KOPT-K1 (cell line): ENCODE measurements around the gene SCN3B.
"Not testable (repeated sequence)": the region's sequence is repeated elsewhere in the genome, so short reads cannot be mapped to it uniquely, and the experiment has no call there.

Experiments used
- H3K27ac ChIP-seq: fragments of 200-600 bp; sonication (generic); 2 replicates; pipeline ENCODE4 v1.5.1; 2016; ENCODE audit warnings: antibody characterized with exemption, mild to moderate bottlenecking, low read depth, low read length; ENCODE audit not compliant: poor library complexity, severe bottlenecking
- H3K36me3 ChIP-seq: fragments of 200-600 bp; sonication (generic); 2 replicates; pipeline ENCODE4 v1.5.1; 2017; ENCODE audit warnings: antibody characterized with exemption, mild to moderate bottlenecking, low read length, moderate library complexity; ENCODE audit not compliant: insufficient read depth
- H3K9me3 ChIP-seq: fragments of 200-600 bp; sonication (generic); 2 replicates; pipeline ENCODE4 v1.5.1; 2017; ENCODE audit warnings: antibody characterized with exemption, low read length, mild to moderate bottlenecking; ENCODE audit not compliant: insufficient read depth, poor library complexity, severe bottlenecking

SCN3B gene

GRCh38 chr11:123677510-123677909, 23.1 kb upstream of the SCN3B start:
- no peaks in the 10 kb centered on the region for H3K36me3 ChIP-seq
- H3K9me3 ChIP-seq = no peaks in the 10 kb centered on the region
- H3K27ac ChIP-seq = no peak overlapping the region

GRCh38 chr11:123674297-123674696, 19.9 kb upstream of the SCN3B start:
- Histone ChIP-seq H3K36me3 (no peaks in the 10 kb centered on the region), H3K9me3 (no peaks in the 10 kb centered on the region), H3K27ac (no peak overlapping the region)

- no peak overlapping the region for H3K27ac ChIP-seq
- H3K9me3 ChIP-seq = peaks cover 4% of the 10 kb centered on the region
- no peaks in the 10 kb centered on the region for H3K36me3 ChIP-seq
Measured at GRCh38 chr11:123672568-123672967, 18.1 kb upstream of the SCN3B start.

GRCh38 chr11:123671534-123671933, 17.1 kb upstream of the SCN3B start:
- Histone ChIP-seq H3K9me3 (peaks cover 4% of the 10 kb centered on the region), H3K36me3 (no peaks in the 10 kb centered on the region), H3K27ac (no peak overlapping the region)

- H3K27ac ChIP-seq = no peak overlapping the region
- H3K9me3 ChIP-seq = peaks cover 4% of the 10 kb centered on the region
- H3K36me3 ChIP-seq = no peaks in the 10 kb centered on the region
Measured at GRCh38 chr11:123670081-123670480, 15.7 kb upstream of the SCN3B start.

- Histone ChIP-seq H3K27ac (no peak overlapping the region), H3K36me3 (no peaks in the 10 kb centered on the region), H3K9me3 (peaks cover 11% of the 10 kb centered on the region)
Measured at GRCh38 chr11:123665306-123665705, 10.9 kb upstream of the SCN3B start.

- not testable (repeated sequence) for H3K36me3 ChIP-seq, H3K27ac ChIP-seq, H3K9me3 ChIP-seq
Measured at GRCh38 chr11:123659965-123660364, 5.5 kb upstream of the SCN3B start.

GRCh38 chr11:123659311-123659710, 4.9 kb upstream of the SCN3B start:
- Histone ChIP-seq H3K9me3 (peaks cover 2% of the 10 kb centered on the region), H3K27ac (no peak overlapping the region), H3K36me3 (no peaks in the 10 kb centered on the region)

GRCh38 chr11:123653827-123654565, 428 bp downstream of the SCN3B start:
- Histone ChIP-seq H3K27ac (no peak overlapping the region), H3K36me3 (no peaks in the 10 kb centered on the region), H3K9me3 (no peaks in the 10 kb centered on the region)

GRCh38 chr11:123653483-123653826, 969 bp downstream of the SCN3B start:
- no peak overlapping the region for H3K27ac ChIP-seq
- no peaks in the 10 kb centered on the region for H3K36me3 ChIP-seq
- no peaks in the 10 kb centered on the region for H3K9me3 ChIP-seq

GRCh38 chr11:123652599-123652998, 1.8 kb downstream of the SCN3B start:
- H3K27ac ChIP-seq = no peak overlapping the region
- H3K36me3 ChIP-seq = no peaks in the 10 kb centered on the region

GRCh38 chr11:123650901-123651300, 3.5 kb downstream of the SCN3B start:
- H3K27ac ChIP-seq = no peak overlapping the region
- no peaks in the 10 kb centered on the region for H3K36me3 ChIP-seq
- no peaks in the 10 kb centered on the region for H3K9me3 ChIP-seq

More at GRCh38 chr11:123652599-123652998, 1.8 kb downstream of the SCN3B start:
- H3K9me3 ChIP-seq = no peaks in the 10 kb centered on the region

GRCh38 chr11:123645286-123645975, 9.0 kb downstream of the SCN3B start:
- no peaks in the 10 kb centered on the region for H3K9me3 ChIP-seq
- no peak overlapping the region for H3K27ac ChIP-seq
- H3K36me3 ChIP-seq = no peaks in the 10 kb centered on the region

GRCh38 chr11:123642435-123642834, 12.0 kb downstream of the SCN3B start:
- Histone ChIP-seq H3K27ac (no peak overlapping the region), H3K36me3 (no peaks in the 10 kb centered on the region), H3K9me3 (no peaks in the 10 kb centered on the region)

GRCh38 chr11:123641495-123641840, 13.0 kb downstream of the SCN3B start:
- H3K36me3 ChIP-seq = no peaks in the 10 kb centered on the region
- no peaks in the 10 kb centered on the region for H3K9me3 ChIP-seq
- H3K27ac ChIP-seq = no peak overlapping the region
